ENCODE results near the gene SREBF1. TPM values are rescaled to one million over a fixed set of nuclear protein-coding genes. Genes with fewer than 3 reads are reported as not detected.

The SREBF1 gene
- total RNA-seq, 1 experiment from 2014 or later, result 360 TPM

GRCh38 chr17:17852930-17853329 is 16.1 kb upstream of the SREBF1 start:
- ChIA-PET CTCF (no interaction called here), POLR2A (ENCODE audit: unreplicated experiment) (interaction anchor here (1.2 kb wide), 1 partner anchor 14 kb away, joined by 12 read pairs; no protein-coding TSS in a partner anchor)
- no peaks in the 10 kb centered on the region for H3K36me3 ChIP-seq (ENCODE audit: low read depth)
- no peaks in the 10 kb centered on the region for H3K9me2 ChIP-seq (ENCODE audit: insufficient read depth)
- H3K79me2 ChIP-seq (ENCODE audit: low read depth), result no peaks in the 10 kb centered on the region
- intact Hi-C loops (cut with micrococcal nuclease; ENCODE audit: unreplicated experiment), result no loop called here
- no TSS peak for BruUV-seq (replicated peaks)
- H3K4me2 ChIP-seq, result peak overlapping the region; percentile 43
- no peaks in the 10 kb centered on the region for H3K27me3 ChIP-seq (ENCODE audit: insufficient read depth, low read depth)
- H3K4me1 ChIP-seq (replicated peaks; ENCODE audit: insufficient read depth), result peaks cover 58% of the 10 kb centered on the region
- H3K27ac ChIP-seq, result peak overlapping the region; percentile 86
- TF ChIP-seq CTCF (conservative IDR thresholded peaks at IDR 0.05), result no peak
- peaks cover 29% of the 10 kb centered on the region; the same call in 1 of the 2 replicates for H3F3A ChIP-seq (ENCODE audit: insufficient read depth, low read depth)
- DNase-seq, result no peak
- no peak overlapping the region for H2AFZ ChIP-seq
- H4K20me1 ChIP-seq (ENCODE audit: insufficient read depth), result no peaks in the 10 kb centered on the region
- H3K9me3 ChIP-seq (ENCODE audit: insufficient read depth, low read depth), result no peaks in the 10 kb centered on the region
- H3K4me3 ChIP-seq, result no peak overlapping the region

GRCh38 chr17:17851103-17852002 is 14.6 kb upstream of the SREBF1 start:
- Histone ChIP-seq H2AFZ (no peak overlapping the region), H3K4me2 (no peak overlapping the region), H3K9me2 (ENCODE audit: insufficient read depth) (no peaks in the 10 kb centered on the region), H3K27me3 (ENCODE audit: insufficient read depth, low read depth) (no peaks in the 10 kb centered on the region), H3K36me3 (ENCODE audit: low read depth) (no peaks in the 10 kb centered on the region), H3K9me3 (ENCODE audit: insufficient read depth, low read depth) (no peaks in the 10 kb centered on the region), H3K79me2 (ENCODE audit: low read depth) (no peaks in the 10 kb centered on the region), H4K20me1 (ENCODE audit: insufficient read depth) (no peaks in the 10 kb centered on the region), H3K27ac (no peak overlapping the region), H3F3A (ENCODE audit: insufficient read depth, low read depth) (peaks cover 29% of the 10 kb centered on the region; the same call in 1 of the 2 replicates), H3K4me3 (no peak overlapping the region), H3K4me1 (replicated peaks; ENCODE audit: insufficient read depth) (peaks cover 51% of the 10 kb centered on the region)
- no peak for TF ChIP-seq EZH2 (IDR thresholded peaks at IDR 0.05; ENCODE audit: low read depth)
- TF ChIP-seq CTCF (conservative IDR thresholded peaks at IDR 0.05), result no peak
- CTCF ChIA-PET, result interaction anchor here (0.6 kb wide), 1 partner anchor 12 kb away, joined by 6 read pairs; no protein-coding TSS in a partner anchor
- no peak for DNase-seq
- POLR2A ChIA-PET (ENCODE audit: unreplicated experiment), result no interaction called here
- BruUV-seq (replicated peaks), result no TSS peak
- intact Hi-C loops (cut with micrococcal nuclease; ENCODE audit: unreplicated experiment), result no loop called here

GRCh38 chr17:17849845-17850373 is 13.1 kb upstream of the SREBF1 start:
- no peaks in the 10 kb centered on the region for H3K79me2 ChIP-seq (ENCODE audit: low read depth)
- no peak for TF ChIP-seq EZH2 (IDR thresholded peaks at IDR 0.05; ENCODE audit: low read depth)
- no peak for TF ChIP-seq CTCF (conservative IDR thresholded peaks at IDR 0.05)
- DNase-seq, result peak in 1 of 2 experiments; percentile 44
- H2AFZ ChIP-seq, result no peak overlapping the region
- ChIA-PET POLR2A (ENCODE audit: unreplicated experiment) (interaction anchor here (0.7 kb wide), 1 partner anchor 69 kb away, joined by 4 read pairs; no protein-coding TSS in a partner anchor), CTCF (no interaction called here)
- H3F3A ChIP-seq (ENCODE audit: insufficient read depth, low read depth), result peaks cover 19% of the 10 kb centered on the region; the same call in 1 of the 2 replicates
- intact Hi-C loops (cut with micrococcal nuclease; ENCODE audit: unreplicated experiment), result no loop called here
- H3K27ac ChIP-seq, result no peak overlapping the region
- H4K20me1 ChIP-seq (ENCODE audit: insufficient read depth), result no peaks in the 10 kb centered on the region
- BruUV-seq (replicated peaks), result no TSS peak
- no peaks in the 10 kb centered on the region for H3K27me3 ChIP-seq (ENCODE audit: insufficient read depth, low read depth)
- H3K36me3 ChIP-seq (ENCODE audit: low read depth), result no peaks in the 10 kb centered on the region
- H3K9me3 ChIP-seq (ENCODE audit: insufficient read depth, low read depth), result no peaks in the 10 kb centered on the region
- H3K4me1 ChIP-seq (replicated peaks; ENCODE audit: insufficient read depth), result peaks cover 36% of the 10 kb centered on the region
- no peak overlapping the region for H3K4me3 ChIP-seq
- no peaks in the 10 kb centered on the region for H3K9me2 ChIP-seq (ENCODE audit: insufficient read depth)
- no peak overlapping the region for H3K4me2 ChIP-seq
